Measurements from ENCODE around the gene PNPLA7.

DNA sequence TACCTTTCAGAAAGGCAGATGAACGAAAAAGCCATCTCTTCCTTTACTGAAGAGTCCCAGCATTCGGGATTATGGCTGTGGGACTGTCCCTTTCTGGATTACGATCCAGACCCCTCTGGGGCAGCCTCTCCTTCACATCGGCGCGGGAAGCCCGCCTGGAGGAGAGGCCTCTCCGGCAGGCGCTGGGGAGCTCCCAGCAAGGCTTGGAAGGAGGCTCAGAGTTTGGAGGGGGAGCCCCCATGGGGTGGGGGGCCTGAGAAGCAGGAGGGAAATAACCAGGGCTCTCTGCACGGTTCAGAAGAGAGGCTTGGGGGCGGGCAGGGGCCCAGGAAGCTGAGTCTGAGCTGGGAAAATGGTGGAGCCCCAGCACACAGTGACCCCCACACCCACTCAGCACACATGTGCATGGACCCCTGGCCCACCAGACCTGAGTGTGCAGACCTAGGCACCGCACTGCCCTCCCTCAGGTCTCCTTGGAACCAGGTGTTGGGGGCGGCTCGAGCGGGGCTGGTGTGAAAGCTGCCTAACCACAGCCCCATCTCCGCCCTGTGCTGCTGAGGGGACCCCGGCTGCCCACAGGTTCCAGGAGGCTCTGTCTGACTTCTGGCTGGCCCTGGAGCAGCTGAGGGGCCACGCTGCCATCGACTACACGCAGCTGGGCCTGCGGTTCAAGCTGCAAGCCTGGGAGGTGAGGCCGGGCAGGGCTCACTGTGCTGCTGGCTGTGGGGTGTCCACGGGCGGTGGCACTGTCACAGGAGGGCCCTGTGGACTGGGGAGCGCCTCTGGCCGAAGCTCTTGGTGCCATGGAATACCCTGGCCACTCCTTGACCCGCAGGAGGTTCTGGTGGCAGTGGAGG, 122.5 kb downstream of the PNPLA7 start:
- no peak for TF ChIP-seq REST (IDR thresholded peaks at IDR 0.05; ENCODE audit: low read depth)
- no peak for TF ChIP-seq ELF1 (IDR thresholded peaks at IDR 0.05; ENCODE audit: borderline replicate concordance, low read depth)
- TF ChIP-seq SIN3A (IDR thresholded peaks at IDR 0.05; ENCODE audit: low read depth): no peak
- TF ChIP-seq CTCF (IDR thresholded peaks at IDR 0.05 in 2 of 3, conservative IDR thresholded peaks at IDR 0.05 in 1 of 3; ENCODE audit: borderline replicate concordance in 1 of 3, insufficient read depth in 1 of 3, low read depth in 2 of 3, low read length in 2 of 3): no peak
